ENCODE results near the gene KRT84. TPM values are rescaled to one million over a fixed set of nuclear protein-coding genes. Genes with fewer than 3 reads are reported as not detected.

KRT84 gene
- total RNA-seq, 1 donor from 2014 or later, result not detected

DNA sequence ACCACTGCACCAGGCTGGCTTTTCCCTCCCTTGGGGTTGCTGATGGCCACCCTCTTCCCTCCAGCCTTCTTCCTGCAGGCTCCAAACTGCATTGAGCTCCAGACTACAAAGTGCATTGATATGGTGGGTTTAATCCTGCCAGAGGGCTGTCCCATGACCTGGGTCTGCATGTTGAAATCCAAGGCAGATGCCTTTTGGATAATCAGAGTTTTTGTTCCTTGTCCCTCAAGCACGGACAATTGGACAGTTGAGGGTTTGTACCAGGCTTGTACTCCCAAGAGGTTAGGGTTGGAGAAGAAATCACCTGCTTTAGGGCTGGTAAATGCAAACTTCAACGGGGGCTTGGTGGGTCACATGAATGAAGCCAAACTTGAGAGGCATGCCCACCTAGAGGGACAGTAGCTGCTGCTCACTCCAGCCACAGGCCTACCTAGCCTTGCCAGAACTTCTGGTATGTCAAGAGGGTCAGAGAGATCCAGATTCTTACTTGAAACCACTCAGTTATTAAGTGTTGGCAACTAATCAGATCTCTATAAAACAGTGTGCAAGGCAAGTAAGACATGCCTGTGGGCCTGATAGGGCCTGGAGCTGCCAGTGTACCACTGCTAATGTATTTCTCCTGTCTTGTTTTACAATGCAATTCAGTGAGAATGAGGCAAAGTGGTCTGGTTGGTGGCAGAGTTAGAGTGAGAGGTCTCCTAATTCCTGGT lies 42.5 kb downstream of the KRT84 start:
- Histone ChIP-seq H3K4me3 (ENCODE audit: low read depth, low read length) (no peak overlapping the region), H3K36me3 (ENCODE audit: control insufficient read depth, insufficient read depth, low read length) (no peaks in the 10 kb centered on the region), H3K27me3 (ENCODE audit: control insufficient read depth, insufficient read depth, low read length) (no peaks in the 10 kb centered on the region)
- DNase-seq (ENCODE audit: low read depth), result no peak
- TF ChIP-seq, protein P1, sequence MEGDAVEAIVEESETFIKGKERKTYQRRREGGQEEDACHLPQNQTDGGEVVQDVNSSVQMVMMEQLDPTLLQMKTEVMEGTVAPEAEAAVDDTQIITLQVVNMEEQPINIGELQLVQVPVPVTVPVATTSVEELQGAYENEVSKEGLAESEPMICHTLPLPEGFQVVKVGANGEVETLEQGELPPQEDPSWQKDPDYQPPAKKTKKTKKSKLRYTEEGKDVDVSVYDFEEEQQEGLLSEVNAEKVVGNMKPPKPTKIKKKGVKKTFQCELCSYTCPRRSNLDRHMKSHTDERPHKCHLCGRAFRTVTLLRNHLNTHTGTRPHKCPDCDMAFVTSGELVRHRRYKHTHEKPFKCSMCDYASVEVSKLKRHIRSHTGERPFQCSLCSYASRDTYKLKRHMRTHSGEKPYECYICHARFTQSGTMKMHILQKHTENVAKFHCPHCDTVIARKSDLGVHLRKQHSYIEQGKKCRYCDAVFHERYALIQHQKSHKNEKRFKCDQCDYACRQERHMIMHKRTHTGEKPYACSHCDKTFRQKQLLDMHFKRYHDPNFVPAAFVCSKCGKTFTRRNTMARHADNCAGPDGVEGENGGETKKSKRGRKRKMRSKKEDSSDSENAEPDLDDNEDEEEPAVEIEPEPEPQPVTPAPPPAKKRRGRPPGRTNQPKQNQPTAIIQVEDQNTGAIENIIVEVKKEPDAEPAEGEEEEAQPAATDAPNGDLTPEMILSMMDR (IDR thresholded peaks at IDR 0.05; ENCODE audit: insufficient read depth, low read length, severe bottlenecking), result no peak
- peak; percentile 47 for FAIRE-seq

GRCh38 chr12:52341066-52341580 lies 44.3 kb downstream of the KRT84 start:
- H3K27me3 ChIP-seq (ENCODE audit: control insufficient read depth, insufficient read depth, low read length), result no peaks in the 10 kb centered on the region
- H3K36me3 ChIP-seq (ENCODE audit: control insufficient read depth, insufficient read depth, low read length), result no peaks in the 10 kb centered on the region
- TF ChIP-seq, protein P1 (IDR thresholded peaks at IDR 0.05; ENCODE audit: insufficient read depth, low read length, severe bottlenecking), result no peak
- DNase-seq (ENCODE audit: low read depth) (no peak), FAIRE-seq (no peak)
- H3K4me3 ChIP-seq (ENCODE audit: low read depth, low read length), result no peak overlapping the region

DNA sequence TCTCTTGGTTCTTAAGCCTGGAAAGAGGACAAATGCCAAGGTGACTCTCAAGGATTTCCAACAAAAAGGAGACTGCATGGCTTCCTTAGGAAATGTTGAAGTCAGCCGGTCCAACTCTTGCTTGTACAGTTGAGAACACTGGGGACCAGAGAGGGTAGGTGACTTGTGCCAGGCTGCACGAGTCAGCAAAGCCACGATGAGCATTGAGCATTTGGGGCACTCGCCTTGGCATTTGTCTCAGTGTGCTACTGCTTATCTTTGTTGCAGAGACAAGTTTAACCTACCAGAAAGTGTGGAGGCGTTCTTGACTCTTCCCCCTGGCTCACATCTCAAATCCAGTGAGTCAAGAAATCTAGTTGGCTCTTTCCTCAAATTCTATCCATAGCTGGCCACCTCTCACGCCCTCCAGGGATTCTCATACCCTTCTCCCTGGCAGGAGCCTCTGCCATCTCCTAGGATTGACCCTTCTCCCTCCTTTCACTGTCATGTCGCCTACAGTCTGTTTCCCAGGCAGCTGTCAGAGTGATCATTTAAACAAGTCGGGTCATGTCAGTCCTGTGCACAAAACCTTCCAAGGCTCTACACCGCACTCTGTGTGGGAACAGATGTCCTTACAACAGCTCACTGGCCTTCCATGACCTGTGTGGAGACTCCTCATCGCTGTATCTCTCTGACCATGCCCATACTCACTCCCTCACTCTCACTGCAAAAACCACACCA lies 47.1 kb downstream of the KRT84 start:
- Histone ChIP-seq H3K36me3 (ENCODE audit: control insufficient read depth, insufficient read depth, low read length) (no peaks in the 10 kb centered on the region), H3K27me3 (ENCODE audit: control insufficient read depth, insufficient read depth, low read length) (no peaks in the 10 kb centered on the region), H3K4me3 (ENCODE audit: low read depth, low read length) (no peak overlapping the region)
- FAIRE-seq (peak; percentile 96), DNase-seq (ENCODE audit: low read depth) (peak; percentile 76)
- TF ChIP-seq, protein P1 (IDR thresholded peaks at IDR 0.05; ENCODE audit: insufficient read depth, low read length, severe bottlenecking), result no peak

DNA sequence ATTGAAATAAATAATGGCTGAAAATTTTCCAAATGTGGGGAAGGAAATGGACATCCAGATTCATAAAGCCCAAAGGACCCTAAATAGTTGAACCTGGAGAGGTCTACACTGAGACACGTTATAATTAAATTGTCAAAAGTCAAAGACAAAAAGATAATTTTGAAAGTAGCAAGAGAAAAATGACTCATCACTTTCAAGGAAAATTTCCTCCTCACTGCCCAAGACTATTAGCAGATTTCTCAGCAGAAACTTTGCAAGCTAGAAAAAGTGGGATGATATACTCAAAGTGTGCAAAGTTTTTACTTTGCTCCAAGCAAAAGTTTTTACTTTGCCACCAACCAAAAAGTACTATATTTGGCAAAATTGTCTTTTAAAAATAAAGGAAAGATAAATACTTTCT lies 48.4 kb downstream of the KRT84 start:
- no peaks in the 10 kb centered on the region for H3K27me3 ChIP-seq (ENCODE audit: control insufficient read depth, insufficient read depth, low read length)
- H3K4me3 ChIP-seq (ENCODE audit: low read depth, low read length), result no peak overlapping the region
- TF ChIP-seq, protein P1 (IDR thresholded peaks at IDR 0.05; ENCODE audit: insufficient read depth, low read length, severe bottlenecking), result no peak
- FAIRE-seq (no peak), DNase-seq (ENCODE audit: low read depth) (peak; percentile 27)
- no peaks in the 10 kb centered on the region for H3K36me3 ChIP-seq (ENCODE audit: control insufficient read depth, insufficient read depth, low read length)

GRCh38 chr12:52336641-52337040 lies 48.8 kb downstream of the KRT84 start:
- DNase-seq (ENCODE audit: low read depth) (no peak), FAIRE-seq (no peak)
- Histone ChIP-seq H3K27me3 (ENCODE audit: control insufficient read depth, insufficient read depth, low read length) (no peaks in the 10 kb centered on the region), H3K4me3 (ENCODE audit: low read depth, low read length) (no peak overlapping the region), H3K36me3 (ENCODE audit: control insufficient read depth, insufficient read depth, low read length) (no peaks in the 10 kb centered on the region)
- TF ChIP-seq, protein P1 (IDR thresholded peaks at IDR 0.05; ENCODE audit: insufficient read depth, low read length, severe bottlenecking), result no peak

All from bronchial epithelial cell (primary cell).